Measurements from ENCODE around the gene GRAMD2A.

GRAMD2A gene

GRCh38 chr15:72128359-72128758 lies 69.2 kb downstream of the GRAMD2A start:
- no peak for DNase-seq

GRCh38 chr15:72127724-72128322 lies 69.8 kb downstream of the GRAMD2A start:
- no peak for DNase-seq

- no peak for DNase-seq
These were observed 73.4 kb downstream of the GRAMD2A start for GRCh38 chr15:72124218-72124617.

- peak; percentile 98 for DNase-seq
These were observed 79.3 kb downstream of the GRAMD2A start, which contains the start of the genes MYO9A and SENP8 for GRCh38 chr15:72118017-72118978. Gene MYO9A, minus strand, starts transcription at chr15:72118150. Its CDS starts 71,587 bp downstream, at chr15:72046563. Gene SENP8, plus strand, starts transcription at chr15:72118403. Its CDS starts 21,221 bp downstream, at chr15:72139624.

- DNase-seq: peak; percentile 69
These were observed 80.0 kb downstream of the GRAMD2A start for GRCh38 chr15:72117486-72118016.

GRCh38 chr15:72116731-72117485 lies 80.7 kb downstream of the GRAMD2A start:
- DNase-seq: no peak

GRCh38 chr15:72113347-72114031 lies 84.1 kb downstream of the GRAMD2A start:
- DNase-seq: no peak

- DNase-seq: no peak
These were observed 84.8 kb downstream of the GRAMD2A start for GRCh38 chr15:72112805-72113204.

- DNase-seq: no peak
These were observed 85.5 kb downstream of the GRAMD2A start for GRCh38 chr15:72112116-72112515.

- DNase-seq: no peak
These were observed 87.2 kb downstream of the GRAMD2A start for GRCh38 chr15:72110355-72110754.

All from CD4-positive, alpha-beta T cell treated with Interleukin-21 for 1 hour (primary cell).